ENCODE results near the gene ZNF622. TPM values are rescaled to one million over a fixed set of nuclear protein-coding genes. Genes with fewer than 3 reads are reported as not detected.
"Not testable (repeated sequence)": the region's sequence is repeated elsewhere in the genome, so short reads cannot be mapped to it uniquely, and the experiment has no call there.

Gene ZNF622
- total RNA-seq, 4 donors from 2014 or later: 25.8 to 36.1 (median 30.0) TPM

DNA sequence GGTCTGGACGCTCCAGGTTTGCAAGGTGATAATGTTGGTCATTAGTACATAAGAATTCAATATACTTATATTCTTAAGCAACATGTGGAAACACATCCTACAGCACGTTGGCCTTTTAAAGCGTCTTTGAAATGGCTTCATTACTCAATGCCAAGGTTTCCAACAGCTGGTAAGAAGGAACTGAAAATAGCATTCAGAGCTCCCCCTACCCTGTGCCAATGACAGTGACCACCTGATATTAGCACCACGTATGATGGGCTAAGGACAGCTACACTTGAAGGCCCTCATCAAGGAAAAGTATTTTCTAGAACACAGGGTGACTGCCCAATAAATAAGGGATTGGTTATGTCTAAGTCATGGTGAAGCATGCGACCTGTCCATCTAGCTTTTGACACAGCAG, 9.9 kb downstream of the ZNF622 start:
- no peak for DNase-seq (ENCODE audit: low spot score in 2 of 2)
- intact Hi-C loops (cut with DNase I; ENCODE audit: low total_unique reads): no loop called here
- no peak for TF ChIP-seq POLR2A (IDR thresholded peaks at IDR 0.05)
- TF ChIP-seq, protein P1, sequence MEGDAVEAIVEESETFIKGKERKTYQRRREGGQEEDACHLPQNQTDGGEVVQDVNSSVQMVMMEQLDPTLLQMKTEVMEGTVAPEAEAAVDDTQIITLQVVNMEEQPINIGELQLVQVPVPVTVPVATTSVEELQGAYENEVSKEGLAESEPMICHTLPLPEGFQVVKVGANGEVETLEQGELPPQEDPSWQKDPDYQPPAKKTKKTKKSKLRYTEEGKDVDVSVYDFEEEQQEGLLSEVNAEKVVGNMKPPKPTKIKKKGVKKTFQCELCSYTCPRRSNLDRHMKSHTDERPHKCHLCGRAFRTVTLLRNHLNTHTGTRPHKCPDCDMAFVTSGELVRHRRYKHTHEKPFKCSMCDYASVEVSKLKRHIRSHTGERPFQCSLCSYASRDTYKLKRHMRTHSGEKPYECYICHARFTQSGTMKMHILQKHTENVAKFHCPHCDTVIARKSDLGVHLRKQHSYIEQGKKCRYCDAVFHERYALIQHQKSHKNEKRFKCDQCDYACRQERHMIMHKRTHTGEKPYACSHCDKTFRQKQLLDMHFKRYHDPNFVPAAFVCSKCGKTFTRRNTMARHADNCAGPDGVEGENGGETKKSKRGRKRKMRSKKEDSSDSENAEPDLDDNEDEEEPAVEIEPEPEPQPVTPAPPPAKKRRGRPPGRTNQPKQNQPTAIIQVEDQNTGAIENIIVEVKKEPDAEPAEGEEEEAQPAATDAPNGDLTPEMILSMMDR (IDR thresholded peaks at IDR 0.05): no peak
- H3K4me3 ChIP-seq (ENCODE audit: low read depth, poor library complexity, severe bottlenecking): no peak overlapping the region
- 70 to 73% methylated on average over 5 of the region's 5 CpGs for WGBS, 2 donors

DNA sequence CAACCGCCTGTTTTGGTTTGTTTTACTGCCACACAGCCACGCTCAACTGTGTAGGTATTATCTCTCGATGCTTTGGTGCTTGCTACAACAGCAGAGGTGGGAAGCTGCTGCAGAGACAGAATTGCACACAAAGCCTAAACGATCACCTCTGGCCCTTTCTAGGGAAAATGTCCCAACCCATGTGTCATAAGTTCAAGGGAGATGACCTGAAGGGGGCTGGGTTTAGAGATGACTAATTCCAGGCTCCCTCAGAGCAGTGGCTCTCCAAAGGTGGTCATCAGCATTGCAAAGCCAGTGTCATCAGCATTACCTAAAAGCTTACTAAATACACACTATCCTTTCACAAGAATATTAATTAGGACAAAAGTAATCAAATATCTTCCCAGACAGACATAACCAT, 10.9 kb downstream of the ZNF622 start:
- intact Hi-C loops (cut with DNase I; ENCODE audit: low total_unique reads): no loop called here
- 93 to 95% methylated on average over 4 of the region's 4 CpGs for WGBS, 2 donors
- TF ChIP-seq, protein P1 (IDR thresholded peaks at IDR 0.05): no peak
- no peak for TF ChIP-seq POLR2A (IDR thresholded peaks at IDR 0.05)
- no peak overlapping the region for H3K4me3 ChIP-seq (ENCODE audit: low read depth, poor library complexity, severe bottlenecking)
- DNase-seq (ENCODE audit: low spot score in 2 of 2): no peak

DNA sequence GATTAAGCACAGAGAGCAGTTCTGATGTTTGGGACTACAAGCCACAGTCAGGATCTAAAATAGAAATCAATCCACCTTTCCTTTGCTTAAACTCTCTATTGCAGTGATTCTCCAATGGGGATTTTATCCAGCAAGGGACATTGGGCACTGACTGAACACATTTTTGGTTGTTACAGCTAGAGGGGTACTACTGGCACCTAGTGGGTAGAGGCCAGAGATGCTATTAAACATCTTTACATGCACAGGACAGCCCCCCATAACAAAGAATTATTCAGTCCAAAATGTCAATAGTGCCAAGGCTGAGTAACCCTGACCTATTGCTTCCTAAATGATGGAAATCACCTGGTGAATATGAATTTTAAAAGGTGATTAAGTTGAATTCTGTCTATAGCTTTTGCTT, 12.0 kb downstream of the ZNF622 start:
- no peak for TF ChIP-seq POLR2A (IDR thresholded peaks at IDR 0.05)
- TF ChIP-seq, protein P1 (IDR thresholded peaks at IDR 0.05): no peak
- intact Hi-C loops (cut with DNase I; ENCODE audit: low total_unique reads): no loop called here
- H3K4me3 ChIP-seq (ENCODE audit: low read depth, poor library complexity, severe bottlenecking): no peak overlapping the region
- DNase-seq (ENCODE audit: low spot score in 2 of 2): no peak

DNA sequence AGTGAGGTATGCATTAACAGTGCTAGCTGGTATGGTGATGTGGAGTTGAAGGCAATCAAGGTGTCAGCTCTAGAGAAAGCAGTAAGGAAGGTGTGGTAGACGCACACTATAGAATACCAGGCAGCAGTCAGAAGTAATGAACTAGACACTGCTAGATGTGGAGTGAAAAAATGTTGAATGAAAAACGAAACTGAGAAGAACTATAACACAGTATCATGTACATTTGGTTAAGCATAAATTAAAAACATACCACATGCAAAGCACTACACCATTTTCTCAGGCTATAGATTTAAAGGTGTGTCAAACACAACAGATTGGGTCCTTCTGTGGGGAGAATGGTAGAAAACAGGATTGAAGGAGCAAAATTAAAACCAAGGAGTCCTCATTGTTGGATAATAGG, 15.4 kb downstream of the ZNF622 start:
- no peak for TF ChIP-seq POLR2A (IDR thresholded peaks at IDR 0.05)
- TF ChIP-seq, protein P1 (IDR thresholded peaks at IDR 0.05): no peak
- DNase-seq (ENCODE audit: low spot score in 2 of 2): no peak
- intact Hi-C loops (cut with DNase I; ENCODE audit: low total_unique reads): no loop called here
- no peak overlapping the region for H3K4me3 ChIP-seq (ENCODE audit: low read depth, poor library complexity, severe bottlenecking)
- 71 to 85% methylated on average over 2 of the region's 2 CpGs for WGBS, 2 donors

DNA sequence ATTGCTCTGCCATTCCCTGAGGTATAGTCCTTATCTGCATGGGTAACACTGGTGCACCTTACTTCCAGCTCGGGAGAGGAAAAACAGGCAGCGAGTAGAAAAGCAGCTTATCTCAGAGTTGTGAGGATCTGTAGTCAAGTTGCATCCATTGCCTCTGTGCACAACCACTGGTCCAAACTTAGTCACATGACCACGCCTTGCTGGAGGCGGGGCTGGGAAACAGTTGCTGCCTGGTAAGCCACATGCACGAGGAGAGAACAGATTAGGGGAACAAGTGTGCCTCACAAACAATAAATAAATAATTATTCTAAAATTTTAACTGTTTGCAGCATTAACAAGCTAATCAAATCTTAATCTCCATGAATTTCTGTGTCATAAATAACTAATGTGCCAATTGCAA, 18.6 kb downstream of the ZNF622 start:
- no peak for TF ChIP-seq POLR2A (IDR thresholded peaks at IDR 0.05)
- TF ChIP-seq, protein P1 (IDR thresholded peaks at IDR 0.05): no peak
- DNase-seq (ENCODE audit: low spot score in 2 of 2): no peak
- intact Hi-C loops (cut with DNase I; ENCODE audit: low total_unique reads): no loop called here
- H3K4me3 ChIP-seq (ENCODE audit: low read depth, poor library complexity, severe bottlenecking): no peak overlapping the region
- WGBS, 2 donors: 82 to 83% methylated on average over 5 of the region's 5 CpGs

DNA sequence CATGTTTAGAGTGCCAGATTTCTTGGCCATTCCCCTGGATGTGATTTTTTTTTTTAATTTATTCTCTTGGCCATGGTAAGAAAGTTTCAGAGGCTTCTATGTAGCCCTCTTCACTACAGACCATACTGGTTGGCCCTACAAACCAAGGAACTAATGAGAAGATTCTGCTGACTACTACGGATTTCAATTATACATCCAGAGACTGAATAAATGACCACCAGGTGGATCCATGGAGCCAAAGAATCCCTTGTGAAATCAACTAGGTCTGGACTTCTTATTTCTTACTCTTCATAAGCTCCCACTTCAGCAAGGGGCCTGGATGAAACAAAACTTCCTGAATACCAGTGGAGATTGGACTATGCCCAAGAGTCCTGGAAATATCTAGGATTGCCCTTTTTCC, 27.6 kb downstream of the ZNF622 start:
- TF ChIP-seq, protein P1 (IDR thresholded peaks at IDR 0.05): no peak
- no peak for TF ChIP-seq POLR2A (IDR thresholded peaks at IDR 0.05)
- no peak overlapping the region for H3K4me3 ChIP-seq (ENCODE audit: low read depth, poor library complexity, severe bottlenecking)
- no peak for DNase-seq (ENCODE audit: low spot score in 2 of 2)
- WGBS, 2 donors: 77 to 78% methylated on average over 1 of the region's 1 CpG
- intact Hi-C loops (cut with DNase I; ENCODE audit: low total_unique reads): no loop called here

DNA sequence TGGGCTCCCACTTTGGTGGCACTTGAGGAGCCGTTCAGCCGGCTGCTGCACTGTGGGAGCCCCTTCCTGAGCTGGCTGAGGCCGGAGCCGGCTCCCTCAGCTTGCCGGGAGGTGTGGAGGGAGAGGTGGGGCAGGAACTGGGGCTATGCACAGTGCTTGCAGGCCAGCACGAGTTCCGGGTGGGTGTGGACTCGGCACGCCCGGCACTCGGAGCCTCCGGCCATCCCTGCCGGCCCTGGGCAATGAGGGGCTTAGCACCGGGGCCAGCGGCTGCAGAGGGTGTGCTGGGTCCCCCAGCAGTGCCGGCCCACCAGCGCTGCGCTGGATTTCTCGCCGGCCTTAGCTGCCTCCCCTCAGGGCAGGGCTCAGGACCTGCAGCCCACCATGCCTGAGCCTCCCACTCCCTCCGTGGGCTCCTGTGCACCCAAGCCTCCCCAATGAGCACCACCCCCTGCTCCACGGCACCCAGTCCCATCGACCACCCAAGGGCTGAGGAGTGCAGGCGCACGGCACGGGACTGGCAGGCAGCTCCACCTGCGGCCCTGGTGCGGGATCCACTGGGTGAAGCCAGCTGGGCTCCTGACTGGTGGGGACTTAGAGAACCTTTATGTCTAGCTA, 29.4 kb downstream of the ZNF622 start:
- 84 to 85% methylated on average over 17 to 27 of the region's 28 CpGs for WGBS, 2 donors
- intact Hi-C loops (cut with DNase I; ENCODE audit: low total_unique reads); DNase-seq (ENCODE audit: low spot score in 2 of 2); H3K4me3 ChIP-seq (ENCODE audit: low read depth, poor library complexity, severe bottlenecking): not testable (repeated sequence)
